Jurkat, Clone E6-1 (cell line): ENCODE data around the gene ABHD4. TPM values are rescaled to one million over a fixed set of nuclear protein-coding genes. Genes with fewer than 3 reads are reported as not detected.
"Not testable (repeated sequence)": the region's sequence is repeated elsewhere in the genome, so short reads cannot be mapped to it uniquely, and the experiment has no call there.

ENCODE experiments used
- DNase-seq: peaks from one replicate; pipeline ENCODE4 v3.0.0-alpha.2; 2011; ENCODE audit warnings: low read depth, low spot score
- H3K4me3 ChIP-seq: 2 replicates; pipeline ENCODE4 v1.5.1; 2011; ENCODE audit warnings: mild to moderate bottlenecking, low read length, control low read depth, moderate library complexity
- polyA plus RNA-seq: library from polyadenylated mRNA; unstranded; fragments of >200 nt; gene quantifications from one replicate; pipeline ENCODE4 v1.2.1, GENCODE V29; 2012; ENCODE audit warnings: missing spikeins; ENCODE audit not compliant: insufficient read length, insufficient read depth

Gene ABHD4
- polyA plus RNA-seq = 11.3 TPM

GRCh38 chr14:22598099-22598895, at the start of gene ABHD4:
TSS of gene ABHD4 (plus strand) at chr14:22598300. CDS start at chr14:22598307, 7 bp downstream.
- peak within 1 kb of the TSS; percentile 71 for H3K4me3 ChIP-seq
- DNase-seq = no peak

GRCh38 chr14:22549324-22549962, 48.7 kb upstream of the ABHD4 start:
- H3K4me3 ChIP-seq = no peak overlapping the region
- DNase-seq = no peak

- DNase-seq = no peak
These were observed 48.0 kb upstream of the ABHD4 start for GRCh38 chr14:22549981-22550673.

GRCh38 chr14:22551605-22551997, 46.5 kb upstream of the ABHD4 start:
- no peak for DNase-seq
- no peak overlapping the region for H3K4me3 ChIP-seq

More at GRCh38 chr14:22549981-22550673, 48.0 kb upstream of the ABHD4 start:
- H3K4me3 ChIP-seq = no peak overlapping the region

GRCh38 chr14:22552001-22552826, 45.9 kb upstream of the ABHD4 start:
- H3K4me3 ChIP-seq = no peak overlapping the region
- DNase-seq = no peak

GRCh38 chr14:22552827-22553076, 45.3 kb upstream of the ABHD4 start:
- DNase-seq = no peak
- no peak overlapping the region for H3K4me3 ChIP-seq

- H3K4me3 ChIP-seq = no peak overlapping the region
- no peak for DNase-seq
These were observed 44.7 kb upstream of the ABHD4 start for GRCh38 chr14:22553445-22553844.

GRCh38 chr14:22553861-22554497, 44.1 kb upstream of the ABHD4 start:
- not testable (repeated sequence) for DNase-seq, H3K4me3 ChIP-seq

- no peak for DNase-seq
- no peak overlapping the region for H3K4me3 ChIP-seq
These were observed 43.4 kb upstream of the ABHD4 start for GRCh38 chr14:22554498-22555383.

- DNase-seq = peak; percentile 81
- H3K4me3 ChIP-seq = peak overlapping the region; percentile 52
These were observed 42.6 kb upstream of the ABHD4 start for GRCh38 chr14:22555384-22556011.

- DNase-seq = peak; percentile 100
These were observed 41.8 kb upstream of the ABHD4 start for GRCh38 chr14:22556021-22556989.

GRCh38 chr14:22556990-22557623, 41.0 kb upstream of the ABHD4 start:
- DNase-seq = peak; percentile 85
- H3K4me3 ChIP-seq = peak overlapping the region; percentile 51

More at GRCh38 chr14:22556021-22556989, 41.8 kb upstream of the ABHD4 start:
- peak overlapping the region; percentile 52 for H3K4me3 ChIP-seq

- H3K4me3 ChIP-seq = peak overlapping the region; percentile 51
These were observed 40.3 kb upstream of the ABHD4 start for GRCh38 chr14:22557846-22558220.

GRCh38 chr14:22558221-22558913, 39.7 kb upstream of the ABHD4 start:
- DNase-seq = peak; percentile 68
- H3K4me3 ChIP-seq = peak overlapping the region; percentile 51

More at GRCh38 chr14:22557846-22558220, 40.3 kb upstream of the ABHD4 start:
- no peak for DNase-seq

- no peak overlapping the region for H3K4me3 ChIP-seq
- DNase-seq = no peak
These were observed 39.1 kb upstream of the ABHD4 start for GRCh38 chr14:22559041-22559440.
